ENCODE data around the gene TMEM238L.

DNA sequence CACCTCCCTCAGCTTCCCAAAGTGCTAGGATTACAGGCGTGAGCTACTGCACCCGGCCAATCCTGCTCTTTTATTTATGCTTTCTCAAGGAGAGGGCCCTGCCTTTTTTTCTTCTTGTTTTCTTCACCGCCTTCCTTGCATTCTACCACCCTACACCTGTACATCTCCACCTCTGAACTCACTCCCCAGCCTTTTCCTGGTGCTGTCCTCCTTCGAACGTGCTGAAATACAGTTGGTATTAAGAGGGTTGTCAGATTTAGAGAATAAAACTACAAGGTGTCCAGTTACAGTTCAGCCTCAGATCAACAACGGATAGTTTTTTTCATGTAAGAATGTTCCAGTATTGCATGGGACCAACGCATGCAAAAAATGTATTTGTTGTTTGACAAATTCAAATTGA is 32.2 kb upstream of the TMEM238L start:
- TF ChIP-seq, protein P1, sequence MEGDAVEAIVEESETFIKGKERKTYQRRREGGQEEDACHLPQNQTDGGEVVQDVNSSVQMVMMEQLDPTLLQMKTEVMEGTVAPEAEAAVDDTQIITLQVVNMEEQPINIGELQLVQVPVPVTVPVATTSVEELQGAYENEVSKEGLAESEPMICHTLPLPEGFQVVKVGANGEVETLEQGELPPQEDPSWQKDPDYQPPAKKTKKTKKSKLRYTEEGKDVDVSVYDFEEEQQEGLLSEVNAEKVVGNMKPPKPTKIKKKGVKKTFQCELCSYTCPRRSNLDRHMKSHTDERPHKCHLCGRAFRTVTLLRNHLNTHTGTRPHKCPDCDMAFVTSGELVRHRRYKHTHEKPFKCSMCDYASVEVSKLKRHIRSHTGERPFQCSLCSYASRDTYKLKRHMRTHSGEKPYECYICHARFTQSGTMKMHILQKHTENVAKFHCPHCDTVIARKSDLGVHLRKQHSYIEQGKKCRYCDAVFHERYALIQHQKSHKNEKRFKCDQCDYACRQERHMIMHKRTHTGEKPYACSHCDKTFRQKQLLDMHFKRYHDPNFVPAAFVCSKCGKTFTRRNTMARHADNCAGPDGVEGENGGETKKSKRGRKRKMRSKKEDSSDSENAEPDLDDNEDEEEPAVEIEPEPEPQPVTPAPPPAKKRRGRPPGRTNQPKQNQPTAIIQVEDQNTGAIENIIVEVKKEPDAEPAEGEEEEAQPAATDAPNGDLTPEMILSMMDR (IDR thresholded peaks at IDR 0.05) = no peak
- TF ChIP-seq POLR2A (IDR thresholded peaks at IDR 0.05) = no peak

All from lower leg skin (tissue), 3 donors.